Osteocyte (in vitro differentiated cells): ENCODE data around the gene SRF. TPM values are rescaled to one million over a fixed set of nuclear protein-coding genes. Genes with fewer than 3 reads are reported as not detected.
A peak's percentile ranks its signal among the peaks of the same experiment; 100 is the strongest.

Experiments used
- DNase-seq: peaks from one replicate; pipeline ENCODE4 v3.0.0; 2021; ENCODE audit warnings: mixed read lengths; ENCODE audit not compliant: unreplicated experiment; ENCODE audit errors: extremely low spot score
- H3K27ac Mint-ChIP-seq: one replicate; pipeline ENCODE4 v1.8.0; 2021; ENCODE audit warnings: mild to moderate bottlenecking, mixed read lengths; ENCODE audit not compliant: unreplicated experiment
- H3K27me3 Mint-ChIP-seq: one replicate; pipeline ENCODE4 v1.8.0; 2021; ENCODE audit warnings: mixed read lengths; ENCODE audit not compliant: unreplicated experiment
- H3K36me3 Mint-ChIP-seq: one replicate; pipeline ENCODE4 v1.8.0; 2021; ENCODE audit warnings: mixed read lengths; ENCODE audit not compliant: unreplicated experiment
- H3K4me1 Mint-ChIP-seq: one replicate; pipeline ENCODE4 v1.8.0; 2021; ENCODE audit warnings: mixed read lengths; ENCODE audit not compliant: unreplicated experiment
- H3K4me3 Mint-ChIP-seq: one replicate; pipeline ENCODE4 v1.8.0; 2021; ENCODE audit warnings: mild to moderate bottlenecking, moderate library complexity, mixed read lengths; ENCODE audit not compliant: unreplicated experiment
- H3K9me3 Mint-ChIP-seq: one replicate; pipeline ENCODE4 v1.8.0; 2021; ENCODE audit warnings: mixed read lengths; ENCODE audit not compliant: unreplicated experiment
- CTCF ChIP-seq: fragments of 200-600 bp; sonication (generic); IDR thresholded peaks from 2 replicates; pipeline ENCODE4 v1.5.0; 2021; ENCODE audit warnings: antibody characterized with exemption, mild to moderate bottlenecking, moderate library complexity
- total RNA-seq: library from RNA; stranded (reverse); gene quantifications from 2 replicates; pipeline ENCODE4 v1.2.1, GENCODE V29; 2021

Gene SRF
- total RNA-seq, 1 donor from 2014 or later = 32.5 TPM

DNA sequence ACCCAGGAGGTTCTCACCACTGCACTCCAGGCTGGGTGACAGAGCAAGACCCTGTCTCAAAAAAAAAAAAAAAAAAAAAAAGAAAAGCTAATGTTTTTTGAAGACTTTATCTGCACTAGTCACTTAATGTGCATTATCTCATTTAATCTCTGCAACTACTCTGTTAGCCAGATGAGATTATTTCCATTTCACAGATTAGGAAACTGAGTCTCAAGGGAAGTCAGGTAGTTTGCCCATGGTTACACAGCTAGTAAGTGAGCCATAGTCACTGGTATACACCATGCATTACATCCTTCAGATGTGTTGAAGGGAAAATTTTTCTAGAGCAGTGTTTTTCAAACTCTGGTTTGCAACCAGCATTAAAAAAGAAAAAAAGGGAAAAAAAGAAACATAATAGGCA lies 7.2 kb upstream of the SRF start:
- Mint-ChIP-seq H3K27ac (no peak overlapping the region), H3K4me1 (no peaks in the 10 kb centered on the region), H3K27me3 (no peaks in the 10 kb centered on the region), H3K4me3 (no peak overlapping the region), H3K36me3 (peaks cover 10% of the 10 kb centered on the region), H3K9me3 (no peaks in the 10 kb centered on the region)
- no peak for TF ChIP-seq CTCF
- DNase-seq = no peak

DNA sequence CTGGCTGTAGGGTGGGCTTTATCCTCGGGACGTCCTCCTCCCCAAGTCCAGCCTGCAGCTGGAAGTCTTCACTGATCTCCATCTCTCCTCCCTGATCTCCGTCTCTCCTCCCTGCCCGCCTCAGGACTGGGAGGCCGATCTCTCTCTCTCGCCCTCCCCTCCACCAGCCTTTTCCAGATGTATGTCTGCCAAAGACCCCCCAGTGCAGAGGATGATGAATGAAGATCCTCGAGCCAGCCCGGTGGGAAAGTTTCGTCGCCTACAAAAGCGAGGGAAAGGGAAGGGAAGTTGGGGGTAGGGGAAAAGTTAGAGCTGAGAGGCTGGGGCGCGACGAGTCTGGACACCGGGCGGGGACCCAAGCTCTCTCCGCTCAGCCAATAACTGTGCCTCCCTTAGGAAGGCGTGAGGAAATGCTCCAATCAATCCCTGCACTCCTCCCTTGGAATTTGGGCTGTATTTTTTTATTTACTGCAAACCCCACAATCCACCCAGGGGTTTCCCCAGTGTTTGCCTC lies 595 bp upstream of the SRF start:
- Mint-ChIP-seq H3K4me3 (peak overlapping the region; percentile 88), H3K36me3 (peaks cover 7% of the 10 kb centered on the region), H3K27ac (peak overlapping the region; percentile 97), H3K27me3 (no peaks in the 10 kb centered on the region), H3K9me3 (no peaks in the 10 kb centered on the region), H3K4me1 (peaks cover 32% of the 10 kb centered on the region)
- peak; percentile 87 for DNase-seq
- TF ChIP-seq CTCF = no peak

DNA sequence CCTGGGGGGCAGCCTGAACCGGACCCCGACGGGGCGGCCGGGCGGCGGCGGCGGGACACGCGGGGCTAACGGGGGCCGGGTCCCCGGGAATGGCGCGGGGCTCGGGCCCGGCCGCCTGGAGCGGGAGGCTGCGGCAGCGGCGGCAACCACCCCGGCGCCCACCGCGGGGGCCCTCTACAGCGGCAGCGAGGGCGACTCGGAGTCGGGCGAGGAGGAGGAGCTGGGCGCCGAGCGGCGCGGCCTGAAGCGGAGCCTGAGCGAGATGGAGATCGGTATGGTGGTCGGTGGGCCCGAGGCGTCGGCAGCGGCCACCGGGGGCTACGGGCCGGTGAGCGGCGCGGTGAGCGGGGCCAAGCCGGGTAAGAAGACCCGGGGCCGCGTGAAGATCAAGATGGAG lies 636 bp downstream of the SRF start:
- DNase-seq = no peak

DNA sequence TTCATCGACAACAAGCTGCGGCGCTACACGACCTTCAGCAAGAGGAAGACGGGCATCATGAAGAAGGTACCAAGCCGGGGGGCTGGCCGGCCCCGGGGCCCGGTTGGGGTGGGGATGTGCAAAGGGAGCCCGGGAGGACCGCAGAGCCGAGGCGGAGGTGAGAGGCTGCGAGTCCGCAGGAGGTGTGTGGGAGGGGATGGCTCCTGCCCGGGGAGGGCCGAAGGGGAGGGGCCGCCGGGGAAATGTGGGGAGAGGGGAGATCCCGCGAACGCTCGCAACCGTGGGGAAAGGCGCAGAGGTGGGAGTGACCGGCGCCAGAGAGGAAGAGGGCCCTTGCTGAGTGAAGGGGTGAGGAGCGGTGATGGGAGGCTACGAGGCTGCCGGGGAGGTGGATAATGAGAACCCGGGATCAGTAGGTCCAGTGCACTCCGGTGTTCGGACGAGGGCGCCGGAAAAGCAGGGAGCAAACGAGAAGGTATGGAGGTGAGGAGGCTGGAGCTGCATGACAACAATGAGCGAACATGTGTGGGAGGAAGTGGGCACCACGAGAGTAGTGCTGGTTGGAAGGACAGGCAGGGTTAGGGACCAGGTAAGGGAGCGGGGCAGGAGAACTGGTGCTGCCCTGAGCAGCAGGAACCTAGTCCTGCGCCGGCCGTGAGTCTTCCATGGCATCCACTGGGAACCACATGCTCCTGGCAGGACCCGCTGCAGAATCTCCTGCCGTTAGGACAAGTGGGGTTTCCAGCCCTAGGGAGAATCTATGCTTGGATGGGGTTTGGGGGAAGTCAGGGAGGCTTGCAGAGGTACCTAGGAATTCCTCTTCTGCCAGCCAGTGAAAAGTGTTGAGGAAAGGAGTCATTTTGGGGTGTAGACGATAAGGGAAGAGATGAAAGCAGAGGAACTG lies 1.3 kb downstream of the SRF start:
- peaks cover 32% of the 10 kb centered on the region for H3K4me1 Mint-ChIP-seq
- DNase-seq = no peak
- H3K27ac Mint-ChIP-seq = peak overlapping the region; percentile 97
- peak overlapping the region; percentile 88 for H3K4me3 Mint-ChIP-seq
- H3K36me3 Mint-ChIP-seq = peaks cover 14% of the 10 kb centered on the region
- TF ChIP-seq CTCF = no peak
- H3K27me3 Mint-ChIP-seq = no peaks in the 10 kb centered on the region
- no peaks in the 10 kb centered on the region for H3K9me3 Mint-ChIP-seq

More for the DNA sequence above, 636 bp downstream of the SRF start:
- H3K4me3 Mint-ChIP-seq = peak overlapping the region; percentile 88
- no peaks in the 10 kb centered on the region for H3K27me3 Mint-ChIP-seq
- H3K4me1 Mint-ChIP-seq = peaks cover 32% of the 10 kb centered on the region
- no peak for TF ChIP-seq CTCF
- no peaks in the 10 kb centered on the region for H3K9me3 Mint-ChIP-seq
- peaks cover 14% of the 10 kb centered on the region for H3K36me3 Mint-ChIP-seq
- peak overlapping the region; percentile 97 for H3K27ac Mint-ChIP-seq

DNA sequence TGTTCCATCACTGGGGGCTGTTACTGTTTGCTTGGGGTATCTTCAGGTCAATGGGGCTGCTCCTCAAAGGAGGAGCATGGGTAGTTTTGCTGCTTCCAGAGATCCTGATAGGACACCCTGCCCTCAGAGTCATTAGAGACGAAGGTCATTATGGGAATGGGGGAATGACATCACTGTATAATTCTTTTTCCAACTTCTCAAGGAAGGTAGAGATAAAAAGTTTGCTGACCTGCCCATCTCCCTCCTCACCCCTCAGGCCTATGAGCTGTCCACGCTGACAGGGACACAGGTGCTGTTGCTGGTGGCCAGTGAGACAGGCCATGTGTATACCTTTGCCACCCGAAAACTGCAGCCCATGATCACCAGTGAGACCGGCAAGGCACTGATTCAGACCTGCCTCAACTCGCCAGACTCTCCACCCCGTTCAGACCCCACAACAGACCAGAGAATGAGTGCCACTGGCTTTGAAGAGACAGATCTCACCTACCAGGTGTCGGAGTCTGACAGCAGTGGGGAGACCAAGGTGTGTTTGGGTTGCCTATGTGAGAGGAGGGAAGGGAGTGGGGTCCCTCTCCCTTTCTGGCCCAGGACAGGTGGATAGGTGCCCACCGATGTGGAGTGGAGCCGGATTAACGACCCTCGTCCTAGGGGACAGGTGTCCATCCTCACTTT lies 2.7 kb downstream of the SRF start:
- Mint-ChIP-seq H3K27me3 (no peaks in the 10 kb centered on the region), H3K27ac (peak overlapping the region; percentile 97), H3K36me3 (peaks cover 21% of the 10 kb centered on the region), H3K9me3 (no peaks in the 10 kb centered on the region), H3K4me1 (peaks cover 32% of the 10 kb centered on the region), H3K4me3 (peak overlapping the region; percentile 88)
- no peak for TF ChIP-seq CTCF
- DNase-seq = no peak
